Type B pancreatic cell (in vitro differentiated cells): ENCODE results near the gene UAP1. TPM values are rescaled to one million over a fixed set of nuclear protein-coding genes. Genes with fewer than 3 reads are reported as not detected.

ENCODE experiments used
- DNase-seq: peaks from one replicate; pipeline ENCODE4 v3.0.0; 2021; ENCODE audit warnings: mixed read lengths; ENCODE audit not compliant: unreplicated experiment; ENCODE audit errors: extremely low spot score
- H3K27ac Mint-ChIP-seq: 2 replicates; pipeline ENCODE4 v1.8.0; 2021; ENCODE audit warnings: mild to moderate bottlenecking, mixed read lengths
- H3K27me3 Mint-ChIP-seq: 2 replicates; pipeline ENCODE4 v1.8.0; 2021; ENCODE audit warnings: mixed read lengths
- H3K36me3 Mint-ChIP-seq: 2 replicates; pipeline ENCODE4 v1.8.0; 2021; ENCODE audit warnings: mixed read lengths
- H3K4me1 Mint-ChIP-seq: one replicate; pipeline ENCODE4 v1.8.0; 2021; ENCODE audit warnings: mixed read lengths; ENCODE audit not compliant: unreplicated experiment
- H3K4me3 Mint-ChIP-seq: 2 replicates; pipeline ENCODE4 v1.8.0; 2021; ENCODE audit warnings: mild to moderate bottlenecking, mixed read lengths
- H3K9me3 Mint-ChIP-seq: 2 replicates; pipeline ENCODE4 v1.8.0; 2021; ENCODE audit warnings: mixed read lengths
- CTCF ChIP-seq: fragments of 200-600 bp; sonication (generic); conservative IDR thresholded peaks from 2 replicates; pipeline ENCODE4 v1.5.0; 2021; ENCODE audit warnings: antibody characterized with exemption, mild to moderate bottlenecking
- total RNA-seq: library from RNA; stranded (reverse); gene quantifications from 2 replicates; pipeline ENCODE4 v1.2.1, GENCODE V29; 2021; ENCODE audit warnings: low replicate concordance

The UAP1 gene
- total RNA-seq, 1 donor from 2014 or later = 31.6 TPM

- H3K36me3 Mint-ChIP-seq = no peaks in the 10 kb centered on the region
- peaks cover 44% of the 10 kb centered on the region for H3K4me1 Mint-ChIP-seq
- DNase-seq = no peak
- no peaks in the 10 kb centered on the region for H3K27me3 Mint-ChIP-seq
- H3K4me3 Mint-ChIP-seq = peak overlapping the region; percentile 88
- no peak for TF ChIP-seq CTCF
- H3K27ac Mint-ChIP-seq = peak overlapping the region; percentile 37
- H3K9me3 Mint-ChIP-seq = no peaks in the 10 kb centered on the region
Observed at GRCh38 chr1:162632698-162633080, 71.2 kb downstream of the UAP1 start.

DNA sequence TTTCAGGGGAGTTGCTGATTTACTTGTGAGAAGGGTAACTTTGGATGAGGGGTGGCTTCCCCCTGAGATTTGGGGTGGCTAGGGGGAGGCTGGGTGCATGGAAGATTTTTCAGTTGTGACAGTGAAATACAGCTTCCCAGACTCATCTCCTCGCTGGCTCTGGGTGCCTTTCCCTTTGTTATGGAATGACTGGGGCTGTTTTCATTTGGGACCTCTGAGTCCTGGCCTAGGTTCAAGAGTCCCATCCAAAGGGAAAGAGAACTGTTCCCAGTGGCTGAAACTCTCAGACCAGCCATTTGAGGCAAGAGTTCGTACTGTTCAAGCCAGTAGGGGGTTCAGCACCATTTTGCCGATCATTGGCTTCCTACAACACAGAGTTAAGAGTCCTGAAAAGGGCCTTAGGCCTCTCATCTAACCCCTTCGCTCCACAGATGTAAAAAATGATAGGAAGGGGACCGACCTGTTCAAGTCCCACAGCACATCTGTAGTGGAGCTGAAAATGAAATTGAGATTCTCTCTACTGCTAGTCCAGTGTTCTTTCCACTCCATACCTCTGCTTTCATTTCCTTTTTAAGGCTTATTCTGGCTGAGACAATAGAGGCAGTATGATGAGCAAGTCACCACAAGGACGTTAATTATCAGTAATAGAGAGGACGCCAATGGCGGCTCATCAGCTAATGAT is 71.7 kb downstream of the UAP1 start:
- H3K4me1 Mint-ChIP-seq = peaks cover 43% of the 10 kb centered on the region
- peak overlapping the region; percentile 37 for H3K27ac Mint-ChIP-seq
- TF ChIP-seq CTCF = no peak
- peak overlapping the region; percentile 88 for H3K4me3 Mint-ChIP-seq
- H3K9me3 Mint-ChIP-seq = no peaks in the 10 kb centered on the region
- no peaks in the 10 kb centered on the region for H3K36me3 Mint-ChIP-seq
- no peaks in the 10 kb centered on the region for H3K27me3 Mint-ChIP-seq
- no peak for DNase-seq

- Mint-ChIP-seq H3K27me3 (no peaks in the 10 kb centered on the region), H3K9me3 (no peaks in the 10 kb centered on the region), H3K4me3 (peak overlapping the region; percentile 88), H3K4me1 (peaks cover 27% of the 10 kb centered on the region), H3K36me3 (no peaks in the 10 kb centered on the region), H3K27ac (no peak overlapping the region)
- no peak for DNase-seq
- TF ChIP-seq CTCF = no peak
Observed at GRCh38 chr1:162635418-162635817, 73.9 kb downstream of the UAP1 start.

- H3K27ac Mint-ChIP-seq = no peak overlapping the region
- no peak overlapping the region for H3K4me3 Mint-ChIP-seq
- no peak for DNase-seq
- TF ChIP-seq CTCF = no peak
- H3K4me1 Mint-ChIP-seq = peaks cover 12% of the 10 kb centered on the region
- no peaks in the 10 kb centered on the region for H3K9me3 Mint-ChIP-seq
- no peaks in the 10 kb centered on the region for H3K27me3 Mint-ChIP-seq
- no peaks in the 10 kb centered on the region for H3K36me3 Mint-ChIP-seq
Observed at GRCh38 chr1:162639718-162640117, 78.2 kb downstream of the UAP1 start.

DNA sequence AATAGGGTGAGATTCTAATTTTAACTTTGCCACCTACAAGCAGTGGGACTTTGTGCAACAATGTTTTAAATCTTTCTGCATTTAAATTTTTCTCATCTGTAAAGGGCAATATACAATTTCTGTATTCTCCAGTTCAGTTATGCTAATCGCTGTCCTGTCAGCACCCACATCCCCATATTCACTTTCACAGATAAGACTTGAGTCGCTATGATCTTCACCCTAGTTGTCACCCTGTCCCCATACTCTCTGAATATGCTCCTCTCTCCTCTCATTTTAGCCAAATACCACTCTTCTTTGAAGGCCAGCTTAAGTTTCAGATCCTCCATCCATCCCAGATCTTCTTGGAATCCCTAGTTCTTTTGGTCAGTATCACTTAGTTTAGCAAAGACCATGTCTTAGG is 79.6 kb downstream of the UAP1 start:
- TF ChIP-seq CTCF = no peak
- Mint-ChIP-seq H3K27ac (no peak overlapping the region), H3K4me1 (peaks cover 5% of the 10 kb centered on the region), H3K27me3 (no peaks in the 10 kb centered on the region), H3K36me3 (no peaks in the 10 kb centered on the region), H3K9me3 (no peaks in the 10 kb centered on the region), H3K4me3 (no peak overlapping the region)
- DNase-seq = no peak

GRCh38 chr1:162644986-162645314 is 83.4 kb downstream of the UAP1 start:
- Mint-ChIP-seq H3K27me3 (no peaks in the 10 kb centered on the region), H3K27ac (no peak overlapping the region), H3K4me1 (peaks cover 24% of the 10 kb centered on the region), H3K36me3 (no peaks in the 10 kb centered on the region), H3K4me3 (no peak overlapping the region), H3K9me3 (no peaks in the 10 kb centered on the region)
- no peak for DNase-seq
- TF ChIP-seq CTCF = no peak
